Hematopoietic multipotent progenitor cell treated with erythropoietin and hydrocortisone succinate and interleukin-3 and kit ligand, for 15 days (in vitro differentiated cells): Measurements from ENCODE around the gene LRRC41.
"Not testable (repeated sequence)": the region's sequence is repeated elsewhere in the genome, so short reads cannot be mapped to it uniquely, and the experiment has no call there.

ENCODE experiments used
- DNase-seq: peaks from one replicate; pipeline ENCODE4 v3.0.0-alpha.2; 2015; ENCODE audit warnings: low spot score

Gene LRRC41

GRCh38 chr1:46284597-46285564 lies 18.5 kb downstream of the LRRC41 start:
- no peak for DNase-seq

- DNase-seq, result no peak
Observed at GRCh38 chr1:46284058-46284457, 19.4 kb downstream of the LRRC41 start.

DNA sequence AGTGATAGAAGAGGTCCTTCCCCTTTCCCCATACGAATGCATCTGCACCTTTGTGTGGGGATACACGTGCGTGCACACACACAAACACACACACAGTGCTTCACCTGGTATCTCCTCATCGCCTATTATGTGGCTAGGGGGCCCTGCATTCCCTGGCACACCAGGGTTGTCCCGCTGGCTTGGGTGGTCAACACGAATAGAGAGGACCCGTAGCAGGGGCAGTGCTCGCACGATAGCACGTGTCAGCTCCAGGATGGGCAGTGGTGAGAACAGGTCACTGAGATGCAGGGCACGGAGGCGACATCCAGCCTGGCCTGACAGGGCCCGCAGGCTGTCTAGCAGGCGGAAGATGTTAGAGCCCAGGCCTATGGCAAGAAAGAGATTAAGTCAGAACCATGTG lies 22.4 kb downstream of the LRRC41 start:
- no peak for DNase-seq

- DNase-seq, result no peak
Observed at GRCh38 chr1:46280092-46280491, 23.3 kb downstream of the LRRC41 start.

DNA sequence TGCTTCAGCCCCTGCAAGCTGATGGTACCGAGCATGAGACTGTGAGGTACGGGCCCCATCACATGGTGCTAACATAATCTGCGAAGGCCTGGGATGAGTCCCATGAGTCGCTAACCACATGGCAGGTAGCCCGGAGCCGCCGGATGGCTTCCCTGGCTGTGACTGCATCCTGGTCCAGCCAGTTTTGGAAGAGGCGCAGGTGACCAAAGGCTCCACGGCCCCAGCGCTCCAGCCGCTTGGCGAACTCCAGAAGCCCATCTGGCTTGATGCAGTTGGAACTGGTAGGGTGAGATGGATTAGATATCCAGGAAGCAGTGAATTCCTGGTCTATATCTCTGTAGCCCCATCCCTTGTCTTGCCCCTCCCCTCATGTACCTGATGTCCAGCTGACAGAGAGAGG lies 24.6 kb downstream of the LRRC41 start:
- DNase-seq, result no peak

DNA sequence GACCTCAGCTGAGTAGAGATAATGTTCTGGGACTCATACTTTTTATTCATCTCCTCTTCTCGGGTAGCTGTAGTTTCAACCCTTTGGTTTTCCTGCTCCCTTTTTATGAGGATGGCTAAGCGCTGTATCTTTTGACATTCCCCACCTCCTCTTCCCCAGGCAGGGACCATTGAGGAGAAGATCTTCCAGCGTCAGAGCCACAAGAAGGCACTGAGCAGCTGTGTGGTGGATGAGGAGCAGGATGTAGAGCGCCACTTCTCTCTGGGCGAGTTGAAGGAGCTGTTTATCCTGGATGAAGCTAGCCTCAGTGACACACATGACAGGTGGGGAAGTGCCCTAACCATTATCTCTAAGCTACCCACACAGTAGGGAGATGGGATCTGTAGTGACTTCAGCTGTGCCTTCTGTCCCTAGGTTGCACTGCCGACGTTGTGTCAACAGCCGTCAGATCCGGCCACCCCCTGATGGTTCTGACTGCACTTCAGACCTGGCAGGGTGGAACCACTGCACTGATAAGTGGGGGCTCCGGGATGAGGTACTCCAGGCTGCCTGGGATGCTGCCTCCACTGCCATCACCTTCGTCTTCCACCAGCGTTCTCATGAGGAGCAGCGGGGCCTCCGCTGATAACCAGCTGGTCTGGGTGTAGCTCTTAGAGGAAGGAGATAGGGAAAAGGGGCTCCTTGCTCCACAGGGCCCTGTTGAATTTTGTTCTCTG lies 25.6 kb downstream of the LRRC41 start:
- no peak for DNase-seq

- no peak for DNase-seq
Observed at GRCh38 chr1:46275030-46275337, 28.4 kb downstream of the LRRC41 start.

- DNase-seq, result no peak
Observed at GRCh38 chr1:46274225-46275029, 29.0 kb downstream of the LRRC41 start.

DNA sequence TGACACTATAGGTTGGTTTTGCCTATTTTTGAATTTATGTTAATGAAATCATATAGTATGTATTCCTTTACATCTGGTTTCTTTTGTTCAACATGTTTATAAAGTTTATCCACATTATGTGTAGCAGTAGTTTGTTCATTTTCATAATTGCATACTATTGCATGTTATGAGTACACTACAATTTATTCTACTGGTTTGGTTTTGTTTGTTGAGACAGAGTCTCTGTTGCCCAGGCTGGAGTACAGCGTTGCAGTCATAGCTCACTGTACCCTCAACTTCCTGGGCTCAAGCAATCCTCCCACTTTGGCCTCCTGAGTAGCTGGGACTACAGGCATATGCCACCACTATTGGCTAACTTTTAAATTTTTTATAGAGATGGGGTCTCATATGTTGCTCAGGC lies 34.8 kb downstream of the LRRC41 start:
- no peak for DNase-seq

- DNase-seq, result no peak
Observed at GRCh38 chr1:46263146-46263545, 40.3 kb downstream of the LRRC41 start.

- no peak for DNase-seq
Observed at GRCh38 chr1:46262508-46262907, 40.9 kb downstream of the LRRC41 start.

DNA sequence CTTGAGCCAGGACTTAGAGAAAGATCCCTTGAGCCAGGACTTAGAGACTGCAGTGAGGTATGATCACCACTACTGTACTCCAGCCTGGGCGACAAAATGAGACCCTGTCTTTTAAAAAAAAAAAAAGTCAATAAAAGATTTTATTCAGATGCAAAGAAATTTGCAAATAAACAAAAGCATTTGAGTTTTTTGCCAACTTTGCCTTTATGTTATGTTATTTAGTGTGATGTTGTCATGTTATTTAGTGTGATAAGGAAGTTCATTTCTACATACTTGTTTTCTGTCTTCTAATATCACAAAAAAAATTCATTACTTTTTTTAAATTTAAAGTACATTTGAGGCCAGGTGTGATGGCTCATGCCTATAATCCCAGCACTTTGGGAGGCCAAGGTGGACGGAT lies 46.9 kb downstream of the LRRC41 start:
- no peak for DNase-seq

DNA sequence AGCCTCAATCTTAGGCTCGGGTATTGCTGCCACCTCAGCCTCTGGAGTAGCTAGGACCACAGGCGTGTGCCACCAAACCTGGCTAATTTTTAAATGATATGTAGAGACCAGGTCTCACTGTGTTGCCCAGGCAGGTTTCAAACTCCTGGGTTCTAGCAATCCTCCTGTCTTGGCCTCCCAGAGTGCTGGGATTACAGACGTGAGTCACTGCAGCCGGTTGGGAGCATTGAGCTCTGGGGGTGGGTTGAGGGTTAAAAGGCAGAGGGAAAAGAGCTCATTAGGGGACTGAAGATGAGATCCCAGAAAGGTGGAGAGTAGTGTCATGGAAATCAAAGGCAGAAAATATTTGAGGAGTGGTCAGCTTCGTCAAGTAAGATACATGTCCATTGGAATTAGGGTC lies 48.7 kb downstream of the LRRC41 start:
- DNase-seq, result no peak

DNA sequence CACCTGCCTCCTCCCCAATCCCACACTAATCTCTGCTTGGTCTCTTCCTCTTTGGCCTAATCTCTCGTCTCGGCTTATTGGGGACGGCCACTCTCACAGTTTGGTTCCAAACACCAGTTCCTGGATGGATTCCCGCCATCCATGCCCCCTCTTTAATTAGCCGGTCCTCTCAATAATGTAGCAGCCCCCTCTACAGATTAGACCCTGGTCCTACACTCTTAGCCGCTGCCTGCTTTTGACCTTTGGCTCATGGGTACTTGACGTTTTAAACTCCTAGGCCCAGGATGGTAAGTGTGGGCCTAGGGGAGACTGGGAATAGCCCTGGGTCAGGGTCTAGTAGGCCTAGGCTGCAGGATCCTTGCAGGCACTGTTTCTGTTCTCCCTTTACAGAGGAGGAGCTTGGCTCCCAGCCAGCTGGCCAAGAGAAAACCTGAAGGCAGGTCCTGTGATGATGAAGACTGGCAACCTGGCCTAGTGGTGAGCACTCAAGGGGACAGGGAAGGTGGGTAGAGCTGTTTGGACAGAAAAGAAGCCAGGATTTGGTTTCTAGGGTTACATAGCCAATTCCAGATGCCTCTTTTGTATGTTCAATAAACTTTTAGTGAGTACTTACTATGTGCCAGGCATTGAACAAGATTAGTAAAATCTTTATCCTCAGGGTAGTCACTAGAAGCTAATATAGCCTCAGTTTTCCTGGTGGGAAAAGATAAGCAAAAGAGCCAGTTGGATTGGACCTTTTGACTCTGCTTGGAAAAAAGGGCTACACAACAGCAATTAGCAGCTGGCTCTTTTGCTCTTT lies 55.1 kb downstream of the LRRC41 start:
- DNase-seq, result peak; percentile 80

- DNase-seq, result peak; percentile 98
Observed at GRCh38 chr1:46247436-46248121, 55.8 kb downstream of the LRRC41 start, which contains the start of gene RAD54L. Gene RAD54L (plus strand): TSS chr1:46247763. CDS start chr1:46248406, 643 bp downstream.

DNA sequence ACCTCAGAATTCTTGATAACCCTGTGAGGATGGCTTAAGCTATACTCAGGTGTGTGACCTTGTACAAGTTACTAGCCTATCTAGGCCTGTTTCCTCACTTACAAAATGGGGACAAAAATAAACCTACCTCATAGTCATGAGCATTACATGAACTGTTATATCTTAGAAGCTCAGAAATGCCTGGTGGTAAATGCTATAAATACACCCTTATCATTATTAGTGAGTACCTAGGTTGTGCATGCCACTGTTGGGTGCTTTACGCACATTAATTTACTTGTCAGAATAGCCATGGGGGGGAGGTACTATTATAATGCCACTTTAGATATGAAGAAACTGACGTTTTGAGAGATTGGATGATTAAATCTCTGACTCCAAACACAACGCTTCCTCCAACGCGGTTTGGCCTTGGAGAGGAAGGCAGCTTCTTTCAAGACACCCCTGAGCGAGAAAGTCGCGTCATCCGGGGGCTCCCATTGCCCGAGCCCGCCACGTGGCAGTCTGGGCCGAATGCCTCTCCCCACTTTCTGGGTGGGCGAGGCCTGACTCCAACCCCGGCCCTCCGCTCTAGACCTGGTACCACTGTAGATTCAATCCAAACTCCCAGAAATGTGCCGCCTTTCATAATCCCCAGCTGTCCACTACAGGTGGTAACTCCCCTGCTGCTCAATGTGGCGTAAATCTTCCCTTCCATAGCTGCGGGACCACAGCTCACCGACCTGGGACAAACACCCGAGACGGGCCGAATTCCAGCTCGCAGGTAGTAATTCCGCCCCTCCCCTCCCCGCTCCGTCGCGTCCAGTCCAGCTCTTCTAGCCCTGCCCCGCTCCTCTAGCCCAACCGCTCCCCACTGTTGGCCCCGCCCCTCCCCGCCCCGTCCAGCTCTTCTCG lies 56.6 kb downstream of the LRRC41 start:
- no peak for DNase-seq

DNA sequence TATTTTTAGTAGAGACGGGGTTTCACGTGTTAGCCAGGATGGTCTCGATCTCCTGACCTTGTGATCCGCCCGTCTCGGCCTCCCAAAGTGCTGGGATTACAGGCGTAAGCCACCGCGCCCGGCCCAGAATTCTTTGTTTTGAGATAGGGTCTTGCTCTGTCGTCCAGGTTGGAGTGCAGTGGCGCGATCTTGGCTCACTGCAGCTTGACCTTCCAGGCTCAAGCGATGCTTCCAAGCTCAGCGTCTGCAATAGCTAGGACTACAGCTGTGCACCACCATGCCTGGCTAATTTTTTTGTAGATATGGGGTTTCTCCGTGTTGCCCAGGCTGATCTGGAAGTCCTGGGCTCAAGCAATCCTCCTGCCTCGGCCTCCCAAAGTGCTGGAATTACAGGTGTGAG lies 57.3 kb downstream of the LRRC41 start:
- DNase-seq, result not testable (repeated sequence)

DNA sequence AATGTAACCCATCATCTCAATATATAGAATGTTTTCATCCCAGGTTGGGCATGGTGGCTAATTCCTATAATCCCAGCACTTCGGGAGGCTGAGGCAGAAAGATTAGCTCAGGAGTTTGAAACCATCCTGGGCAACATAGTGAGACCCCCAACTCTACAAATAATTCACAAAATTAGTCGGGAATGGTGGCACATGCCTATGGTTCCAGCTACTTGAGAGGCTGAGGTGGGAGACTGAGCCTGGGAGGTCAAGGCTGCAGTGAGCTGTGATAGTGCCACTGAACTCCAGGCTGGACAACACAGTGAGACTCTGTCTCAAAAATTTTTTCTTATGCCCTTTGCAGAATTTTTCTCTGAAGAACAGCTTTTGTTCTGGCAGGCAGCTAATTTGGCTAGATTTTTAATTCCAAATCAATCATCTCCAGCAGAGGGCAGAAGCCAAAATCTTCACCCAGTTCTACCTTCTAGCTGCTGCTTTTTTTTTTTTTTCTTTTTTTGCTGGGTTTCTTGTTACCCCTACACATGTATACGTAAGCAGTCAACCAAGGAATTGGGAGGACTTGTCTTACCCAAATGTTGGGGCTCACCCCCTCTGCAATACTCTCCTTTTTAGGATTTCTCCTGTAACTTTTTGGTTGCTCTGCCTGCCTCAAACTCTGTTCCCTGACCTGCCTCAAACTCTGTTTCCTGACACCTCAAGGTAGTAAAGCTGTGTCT lies 58.6 kb downstream of the LRRC41 start:
- peak; percentile 39 for DNase-seq

- not testable (repeated sequence) for DNase-seq
Observed at GRCh38 chr1:46243831-46244230, 59.6 kb downstream of the LRRC41 start.
